Kidney capillary endothelial cell (primary cell): ENCODE data around the gene NUS1.
"Not testable (repeated sequence)": the region's sequence is repeated elsewhere in the genome, so short reads cannot be mapped to it uniquely, and the experiment has no call there.

ENCODE experiments used
- DNase-seq: peaks from one replicate; pipeline ENCODE4 v3.0.0-alpha.2; 2018; ENCODE audit warnings: low spot score

NUS1 gene

GRCh38 chr6:117718895-117719294 is 43.6 kb downstream of the NUS1 start:
- no peak for DNase-seq

- DNase-seq, result not testable (repeated sequence)
These were observed 46.3 kb downstream of the NUS1 start for GRCh38 chr6:117721520-117721919.

GRCh38 chr6:117728626-117729025 is 53.4 kb downstream of the NUS1 start:
- DNase-seq, result no peak

- DNase-seq, result no peak
These were observed 54.3 kb downstream of the NUS1 start for GRCh38 chr6:117729613-117730012.

- DNase-seq, result no peak
These were observed 58.1 kb downstream of the NUS1 start for GRCh38 chr6:117733341-117733740.

GRCh38 chr6:117739869-117740268 is 64.6 kb downstream of the NUS1 start:
- DNase-seq, result no peak

- DNase-seq, result no peak
These were observed 65.3 kb downstream of the NUS1 start for GRCh38 chr6:117740605-117741004.

GRCh38 chr6:117750675-117751074 is 75.4 kb downstream of the NUS1 start:
- not testable (repeated sequence) for DNase-seq
